GM12865 (cell line): ENCODE measurements around the gene ZGLP1.
"Not testable (repeated sequence)": the region's sequence is repeated elsewhere in the genome, so short reads cannot be mapped to it uniquely, and the experiment has no call there.

Source experiments
- DNase-seq: peaks from one replicate; pipeline ENCODE4 v3.0.0; 2010; ENCODE audit warnings: low read depth
- H3K4me3 ChIP-seq: 2 replicates; pipeline ENCODE4 v1.5.1; 2011; ENCODE audit warnings: mild to moderate bottlenecking, low read depth, low read length, control low read depth
- CTCF ChIP-seq: IDR thresholded peaks from 2 replicates; pipeline ENCODE4 v1.5.1; 2011; ENCODE audit warnings: low read length, control low read depth, low read depth, inconsistent platforms; ENCODE audit not compliant: insufficient read depth; ENCODE audit errors: missing control alignments

Gene ZGLP1

DNA sequence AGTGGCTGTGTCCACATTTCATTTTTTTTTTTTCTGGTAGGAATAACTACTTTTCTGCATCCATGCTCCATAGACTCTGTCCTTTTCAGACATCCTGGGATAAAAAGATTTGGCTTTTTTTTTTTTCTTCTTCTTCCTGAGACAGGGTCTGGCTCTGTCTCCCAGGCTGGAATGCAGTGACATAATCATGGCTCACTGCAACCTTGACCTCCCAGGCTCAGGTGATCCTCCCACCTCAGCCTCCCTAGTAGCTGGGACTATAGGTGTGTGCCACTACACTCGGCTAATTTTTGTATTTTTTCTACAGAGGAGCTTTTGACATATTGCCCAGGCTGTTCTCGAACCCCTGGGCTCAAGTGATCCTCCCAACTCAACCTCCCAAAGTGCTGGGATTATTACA lies 33.9 kb upstream of the ZGLP1 start:
- no peak for DNase-seq
- TF ChIP-seq CTCF: no peak
- H3K4me3 ChIP-seq: no peak overlapping the region

GRCh38 chr19:10339977-10340376 lies 30.4 kb upstream of the ZGLP1 start:
- DNase-seq: no peak
- peak overlapping the region; percentile 73 for H3K4me3 ChIP-seq
- no peak for TF ChIP-seq CTCF

GRCh38 chr19:10339380-10339960 lies 29.9 kb upstream of the ZGLP1 start, which contains the start of gene ICAM3:
TSS of gene ICAM3 (minus strand) at chr19:10339624. CDS start at chr19:10339614, 10 bp downstream.
- H3K4me3 ChIP-seq: peak within 1 kb of the TSS; percentile 73
- peak; percentile 84 for DNase-seq
- TF ChIP-seq CTCF: no peak

DNA sequence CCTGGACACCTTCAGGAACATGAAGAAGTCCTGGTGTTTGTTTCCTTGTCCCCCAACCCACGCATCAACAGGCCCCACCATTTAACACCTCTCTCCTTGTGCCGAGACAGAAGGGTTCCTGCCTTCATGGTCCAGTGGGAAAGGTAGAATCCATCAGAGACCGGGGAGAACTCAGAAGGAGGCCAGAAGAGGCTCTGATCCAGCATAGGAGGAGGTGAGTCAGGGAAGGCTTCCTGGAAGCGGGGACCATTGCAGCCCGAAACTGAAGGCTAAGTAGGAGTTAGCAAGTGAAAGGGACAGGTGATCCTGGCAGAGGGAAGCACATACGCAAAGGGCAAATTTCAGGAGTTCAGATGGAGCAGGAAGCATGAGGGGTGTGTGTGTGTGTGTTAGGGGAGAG lies 29.3 kb upstream of the ZGLP1 start:
- TF ChIP-seq CTCF: no peak
- H3K4me3 ChIP-seq: peak overlapping the region; percentile 73
- no peak for DNase-seq

GRCh38 chr19:10336725-10337124 lies 27.1 kb upstream of the ZGLP1 start:
- not testable (repeated sequence) for H3K4me3 ChIP-seq, DNase-seq

GRCh38 chr19:10335352-10335985 lies 25.9 kb upstream of the ZGLP1 start:
- TF ChIP-seq CTCF: no peak
- DNase-seq: no peak
- H3K4me3 ChIP-seq: no peak overlapping the region

GRCh38 chr19:10334588-10335351 lies 25.2 kb upstream of the ZGLP1 start:
- no peak for TF ChIP-seq CTCF
- DNase-seq: peak; percentile 37
- H3K4me3 ChIP-seq: no peak overlapping the region
